OCI-LY1 (cell line): Measurements from ENCODE around the gene MTMR1.

Experiments
- EZH2 ChIP-seq: fragments of 200-600 bp; sonication (generic), shearing (Covaris generic); IDR thresholded peaks from 2 replicates; pipeline ENCODE4 v1.8.0; 2017; ENCODE audit warnings: borderline replicate concordance, mixed run types, mild to moderate bottlenecking, antibody characterized with exemption, low read length, moderate library complexity, mixed read lengths
- TF ChIP-seq, protein P1 (sequence below): fragments of 200-600 bp; sonication (generic), shearing (Covaris generic); IDR thresholded peaks from 2 replicates; pipeline ENCODE4 v1.5.1; 2017; ENCODE audit warnings: mild to moderate bottlenecking, antibody characterized with exemption, low read length, moderate library complexity, mixed read lengths

DNA sequence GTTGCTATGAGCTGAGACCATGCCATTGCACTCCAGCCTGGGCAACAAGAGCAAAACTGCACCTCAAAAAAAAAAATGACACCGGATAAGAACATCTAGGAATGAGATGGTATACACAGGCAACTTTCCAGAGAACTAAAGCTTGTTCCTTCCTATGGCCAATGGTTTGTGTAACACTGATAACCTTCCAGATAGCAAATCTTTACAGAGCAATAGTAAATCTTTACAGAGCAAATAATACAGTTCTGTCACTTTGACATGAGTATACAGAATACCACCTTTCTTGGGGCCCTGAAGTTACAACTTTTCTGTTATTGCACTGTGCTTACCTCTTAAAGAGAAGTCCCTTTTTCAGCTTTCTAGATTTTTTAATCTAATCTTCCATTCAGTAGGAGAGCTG lies 113.6 kb downstream of the MTMR1 start:
- TF ChIP-seq, protein P1, sequence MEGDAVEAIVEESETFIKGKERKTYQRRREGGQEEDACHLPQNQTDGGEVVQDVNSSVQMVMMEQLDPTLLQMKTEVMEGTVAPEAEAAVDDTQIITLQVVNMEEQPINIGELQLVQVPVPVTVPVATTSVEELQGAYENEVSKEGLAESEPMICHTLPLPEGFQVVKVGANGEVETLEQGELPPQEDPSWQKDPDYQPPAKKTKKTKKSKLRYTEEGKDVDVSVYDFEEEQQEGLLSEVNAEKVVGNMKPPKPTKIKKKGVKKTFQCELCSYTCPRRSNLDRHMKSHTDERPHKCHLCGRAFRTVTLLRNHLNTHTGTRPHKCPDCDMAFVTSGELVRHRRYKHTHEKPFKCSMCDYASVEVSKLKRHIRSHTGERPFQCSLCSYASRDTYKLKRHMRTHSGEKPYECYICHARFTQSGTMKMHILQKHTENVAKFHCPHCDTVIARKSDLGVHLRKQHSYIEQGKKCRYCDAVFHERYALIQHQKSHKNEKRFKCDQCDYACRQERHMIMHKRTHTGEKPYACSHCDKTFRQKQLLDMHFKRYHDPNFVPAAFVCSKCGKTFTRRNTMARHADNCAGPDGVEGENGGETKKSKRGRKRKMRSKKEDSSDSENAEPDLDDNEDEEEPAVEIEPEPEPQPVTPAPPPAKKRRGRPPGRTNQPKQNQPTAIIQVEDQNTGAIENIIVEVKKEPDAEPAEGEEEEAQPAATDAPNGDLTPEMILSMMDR, result no peak
- TF ChIP-seq EZH2, result no peak
